HG02938 (cell line): Measurements from ENCODE around the gene C1orf174.

Experiments
- ATAC-seq: cut with Tn5 transposase; IDR thresholded peaks from one replicate; pipeline ENCODE4 v1.9.1; 2021; ENCODE audit warnings: mild to moderate bottlenecking, moderate library complexity; ENCODE audit not compliant: unreplicated experiment

C1orf174 gene

DNA sequence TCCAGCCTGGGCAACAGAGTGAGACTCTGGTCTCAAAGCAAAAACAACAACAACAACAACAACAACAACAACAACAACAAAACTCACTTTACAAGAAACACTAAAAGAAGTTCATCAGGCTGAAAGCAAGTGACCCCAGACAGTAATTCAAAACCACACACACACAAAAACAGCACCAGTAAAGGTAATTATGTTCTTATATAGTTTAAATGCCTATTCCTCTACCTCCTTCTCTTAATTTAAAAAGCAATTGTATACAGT lies 1.7 kb downstream of the C1orf174 start:
- no peak for ATAC-seq

- ATAC-seq: no peak
These were observed 3.6 kb downstream of the C1orf174 start for GRCh38 chr1:3896396-3897000.

GRCh38 chr1:3895951-3896325 lies 4.1 kb downstream of the C1orf174 start:
- no peak for ATAC-seq

DNA sequence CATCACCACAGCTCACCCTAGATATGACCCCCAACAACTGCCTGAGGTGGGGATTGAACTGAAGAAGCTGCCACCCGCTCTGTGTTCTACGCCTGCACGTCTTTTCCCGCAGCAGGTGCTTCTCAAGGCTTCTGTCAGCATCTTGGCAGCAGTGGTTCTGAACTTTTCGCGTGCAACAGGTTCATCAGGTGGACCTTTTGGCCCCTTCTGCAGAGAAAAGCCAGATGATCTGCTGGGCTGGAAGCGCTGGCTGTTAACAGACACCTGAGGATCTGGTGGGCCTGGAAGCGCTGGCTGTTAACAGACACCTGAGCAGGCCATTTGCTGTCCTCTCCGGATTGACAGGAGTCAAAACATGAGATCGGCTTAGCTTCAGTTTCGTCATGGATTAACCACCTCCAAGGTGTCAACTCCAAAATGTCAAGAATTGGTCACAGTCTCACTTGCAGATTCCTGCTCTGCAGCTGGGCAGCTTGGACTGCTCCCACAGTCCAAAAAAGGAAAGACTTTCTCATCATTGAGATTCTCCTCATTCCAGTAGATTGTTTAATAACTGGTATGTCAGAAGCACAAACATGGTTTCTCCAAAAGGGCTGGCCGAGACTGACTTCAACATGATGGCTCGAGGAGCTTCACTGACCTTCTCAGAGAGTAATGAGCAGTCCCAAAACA lies 4.7 kb downstream of the C1orf174 start:
- ATAC-seq: no peak

DNA sequence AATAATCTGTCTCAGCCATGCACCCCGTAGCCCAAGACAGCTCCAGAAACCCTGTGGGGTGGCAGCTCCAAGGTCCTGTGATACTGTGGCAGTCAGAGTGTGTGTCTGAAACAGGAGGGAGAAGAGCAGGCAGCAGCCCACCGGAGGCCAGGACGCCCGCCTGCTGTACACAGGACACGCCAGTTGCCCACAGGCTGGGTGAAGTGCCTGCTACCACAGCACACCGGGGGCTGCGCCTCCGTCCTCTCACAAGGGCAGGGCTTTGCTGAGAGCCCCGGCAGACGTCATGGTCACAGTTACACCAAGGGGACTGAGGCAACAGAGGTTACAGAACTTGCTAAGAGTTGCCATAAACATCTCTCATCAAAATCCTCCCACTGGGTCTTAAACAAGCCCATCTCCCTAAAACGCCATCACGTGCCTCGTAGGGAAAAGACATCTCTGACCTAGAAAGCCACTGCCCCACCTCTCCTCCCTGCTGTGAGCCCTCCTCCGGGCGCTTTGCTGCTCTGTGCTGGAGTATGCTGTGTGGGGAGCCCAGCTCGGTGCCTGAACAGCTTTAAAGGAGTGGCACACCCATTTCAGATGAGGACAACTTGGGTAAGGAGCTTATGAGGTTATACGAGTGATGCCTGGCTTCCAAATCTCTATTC lies 5.3 kb downstream of the C1orf174 start:
- ATAC-seq: no peak

GRCh38 chr1:3893190-3893589 lies 6.9 kb downstream of the C1orf174 start:
- no peak for ATAC-seq

DNA sequence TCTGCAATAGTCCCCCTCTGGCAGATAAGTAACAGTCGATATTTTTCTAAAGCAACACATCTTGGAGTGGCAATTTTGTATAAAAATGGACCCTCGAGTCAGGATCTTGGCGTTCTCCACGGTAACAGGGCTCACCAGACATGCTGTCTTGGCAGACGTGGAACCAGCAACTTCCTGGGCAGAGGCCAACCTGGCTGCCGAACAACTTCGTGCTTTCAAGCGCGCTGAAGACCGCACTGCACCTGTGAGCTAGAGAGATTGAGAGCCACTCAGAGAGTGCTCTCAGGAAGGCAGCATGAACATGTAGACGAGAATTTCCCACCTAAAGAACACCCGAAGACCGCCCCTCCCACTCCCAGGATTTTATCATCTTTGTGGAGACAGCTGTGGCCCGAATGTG lies 7.3 kb downstream of the C1orf174 start:
- ATAC-seq: no peak

DNA sequence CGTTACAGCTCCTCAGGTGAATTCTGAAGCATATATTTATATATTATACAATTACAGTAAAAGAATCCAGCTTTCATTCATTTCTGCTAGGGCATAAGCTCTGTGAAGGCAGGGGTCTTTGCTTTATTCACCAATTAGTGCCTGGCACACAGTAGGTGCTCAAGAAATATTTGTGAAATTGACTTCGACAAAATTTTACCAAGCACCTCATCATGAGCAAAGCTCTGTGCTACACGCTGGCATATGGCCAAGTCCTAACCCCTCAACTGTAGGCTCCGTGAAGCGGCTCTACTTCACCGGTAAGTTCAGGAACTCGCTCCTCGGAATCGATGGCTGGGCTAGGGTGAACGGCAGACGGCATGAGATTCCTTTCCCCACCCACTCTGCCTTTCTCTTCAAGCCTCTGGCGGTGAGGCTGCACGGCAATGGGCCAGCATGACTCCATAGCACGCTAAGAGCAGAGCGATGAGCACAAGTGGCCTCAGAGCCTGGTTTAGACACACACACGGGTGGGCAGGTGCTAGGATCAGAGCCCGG lies 8.7 kb downstream of the C1orf174 start:
- no peak for ATAC-seq

DNA sequence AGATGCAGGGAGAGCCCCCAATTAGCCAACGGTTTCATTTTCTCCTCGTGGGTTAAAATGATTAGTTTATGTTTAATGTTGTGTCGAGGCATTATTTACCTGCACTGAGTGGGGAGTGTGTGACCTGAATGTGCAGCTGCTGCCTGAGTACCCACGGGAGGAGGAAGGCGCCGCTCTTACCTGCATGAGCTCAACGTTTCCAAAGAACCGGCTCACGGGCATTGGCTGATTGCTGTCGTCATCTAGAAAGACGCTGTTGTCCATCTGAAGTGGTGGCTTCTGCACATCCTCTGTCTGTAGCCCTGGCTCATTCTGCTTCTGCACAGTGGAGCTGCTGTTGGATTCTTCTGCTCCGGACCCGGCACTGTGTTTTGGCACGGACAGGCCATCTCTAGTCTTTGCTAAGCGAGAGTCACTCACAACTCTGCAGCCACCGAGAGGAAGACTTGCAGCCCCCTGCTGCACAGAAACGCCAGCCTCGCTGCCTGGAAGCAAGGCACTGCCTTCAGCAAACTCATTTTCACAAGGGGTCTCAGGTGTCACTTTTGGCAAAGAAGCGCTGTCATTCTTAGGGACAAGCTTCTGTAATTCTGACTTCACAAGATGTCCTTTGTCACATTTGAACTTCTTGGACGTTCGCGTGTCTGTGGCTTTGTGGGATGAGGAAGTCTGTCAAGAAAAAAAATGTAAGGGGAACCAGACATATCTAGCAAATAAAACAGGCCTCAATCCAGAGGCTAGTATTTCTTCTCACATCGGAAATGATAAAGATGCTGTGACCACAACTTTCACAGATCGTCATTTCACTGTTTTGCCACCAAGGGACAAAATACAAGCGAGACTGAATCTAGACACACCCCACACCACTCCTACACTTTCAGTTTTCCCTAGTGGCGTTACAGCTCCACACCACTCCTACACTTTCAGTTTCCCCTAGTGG lies 9.4 kb downstream of the C1orf174 start:
- peak; percentile 54 for ATAC-seq

GRCh38 chr1:3889936-3890335 lies 10.1 kb downstream of the C1orf174 start:
- ATAC-seq: no peak

DNA sequence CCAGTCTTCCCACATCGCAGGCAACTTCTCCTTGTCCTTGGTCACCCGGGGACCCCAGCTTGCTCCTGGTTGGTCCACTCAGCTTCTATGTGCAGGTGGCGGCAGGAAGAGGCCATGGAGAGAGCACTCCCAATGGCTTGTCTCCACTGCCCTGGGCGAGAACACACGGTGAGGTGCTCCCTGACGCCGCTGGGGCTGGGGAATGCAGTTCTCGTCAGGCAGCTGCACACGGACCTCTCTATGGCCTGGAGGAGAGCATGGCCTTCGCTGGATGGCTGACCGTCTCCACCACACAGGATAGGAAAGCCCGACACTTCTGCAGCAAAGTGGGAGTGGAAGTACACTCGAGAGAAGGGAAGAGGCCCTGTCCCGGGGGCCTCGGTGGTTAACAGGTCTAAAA lies 11.8 kb downstream of the C1orf174 start:
- ATAC-seq: no peak

GRCh38 chr1:3886691-3887090 lies 13.4 kb downstream of the C1orf174 start:
- ATAC-seq: no peak

DNA sequence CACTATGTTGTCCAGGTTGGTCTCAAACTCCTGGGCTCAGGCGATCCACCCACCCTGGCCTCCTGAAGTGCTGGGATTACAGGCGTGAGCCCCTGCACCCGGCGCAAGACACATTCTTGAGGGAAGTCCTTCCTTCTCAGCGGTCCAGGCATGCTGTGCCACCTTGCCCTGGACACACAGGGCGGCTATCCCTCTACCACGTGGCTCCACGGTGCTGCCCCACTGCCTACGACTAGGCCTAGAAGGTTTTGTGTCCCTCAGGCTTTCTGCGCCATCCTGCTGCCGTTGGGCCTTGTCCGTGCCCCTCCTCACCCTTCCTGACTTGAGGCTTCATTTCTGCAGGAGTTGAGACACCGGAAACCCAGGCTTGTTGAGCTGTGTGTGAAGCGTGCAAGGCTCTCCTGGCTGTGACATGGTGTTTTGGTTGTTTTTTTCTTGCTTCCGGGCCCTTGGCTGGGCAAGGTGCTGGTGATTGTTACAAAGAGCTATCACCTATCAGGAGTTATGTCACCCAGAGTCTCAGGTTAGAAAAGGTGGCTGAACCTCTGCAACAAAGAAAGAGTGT lies 13.9 kb downstream of the C1orf174 start:
- no peak for ATAC-seq

DNA sequence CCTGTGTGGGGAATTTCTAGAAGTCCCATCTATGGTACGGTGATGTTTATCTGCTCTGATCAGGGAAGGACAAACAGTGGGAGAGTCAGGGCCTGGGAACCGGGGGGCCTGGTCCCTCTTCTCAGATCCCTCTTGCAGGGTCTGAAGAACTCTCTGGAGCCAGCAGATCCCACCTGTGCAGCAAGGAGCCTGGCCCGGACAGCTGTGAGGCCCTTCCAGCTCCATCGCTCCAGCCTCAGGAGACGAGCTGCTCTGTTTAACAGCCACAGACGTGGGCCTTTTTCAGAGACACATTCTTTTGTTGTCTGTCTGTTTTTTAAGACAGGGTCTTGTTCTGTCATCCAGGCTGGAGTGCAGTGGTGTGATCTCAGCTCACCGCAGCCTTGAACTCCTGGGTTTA lies 14.5 kb downstream of the C1orf174 start:
- no peak for ATAC-seq

GRCh38 chr1:3884966-3885365 lies 15.1 kb downstream of the C1orf174 start:
- no peak for ATAC-seq

DNA sequence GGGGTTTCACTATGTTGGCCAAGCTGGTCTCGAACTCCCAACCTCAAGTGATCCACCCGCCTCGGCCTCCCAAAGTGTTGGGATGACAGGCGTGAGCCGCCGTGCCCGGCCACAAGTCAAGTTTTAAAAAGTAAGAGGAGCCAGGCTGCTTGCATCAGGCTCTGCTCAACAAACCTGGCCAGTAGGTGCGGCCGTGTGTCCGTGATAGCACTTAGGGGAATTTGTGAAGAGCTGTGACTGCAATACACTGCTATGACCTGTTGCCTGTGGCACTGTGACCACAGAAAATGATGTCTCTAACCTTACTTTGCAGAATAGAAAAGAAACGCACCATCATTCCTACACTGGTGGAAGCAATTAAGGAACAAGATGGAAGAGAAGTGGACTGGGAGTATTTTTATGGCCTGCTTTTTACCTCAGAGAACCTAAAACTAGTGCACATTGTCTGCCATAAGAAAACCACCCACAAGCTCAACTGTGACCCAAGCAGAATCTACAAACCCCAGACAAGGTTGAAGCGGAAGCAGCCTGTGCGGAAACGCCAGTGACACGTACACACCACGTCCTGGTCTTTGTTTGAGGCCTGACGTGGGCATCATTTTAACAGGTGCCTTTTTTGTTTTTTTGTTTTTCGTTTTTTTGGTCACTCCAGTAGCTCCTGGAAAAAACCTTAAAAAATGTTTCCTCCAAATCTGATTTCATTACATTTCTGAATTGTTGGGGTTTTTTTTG lies 16.7 kb downstream of the C1orf174 start:
- no peak for ATAC-seq

DNA sequence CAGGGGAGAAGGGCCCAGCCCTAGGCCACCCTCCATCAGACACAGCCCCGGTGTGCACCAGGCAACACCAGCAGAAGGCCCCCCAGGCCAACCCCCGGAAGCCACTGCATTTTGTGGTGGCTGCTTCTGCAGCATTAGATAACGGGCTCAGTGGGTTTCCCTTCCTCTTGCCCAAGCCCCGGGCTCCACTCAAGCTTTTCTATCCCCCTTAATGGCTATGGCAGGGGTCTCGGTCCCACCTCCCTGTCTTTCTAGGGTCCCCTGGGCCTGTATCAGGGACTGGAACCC lies 18.9 kb downstream of the C1orf174 start:
- no peak for ATAC-seq

DNA sequence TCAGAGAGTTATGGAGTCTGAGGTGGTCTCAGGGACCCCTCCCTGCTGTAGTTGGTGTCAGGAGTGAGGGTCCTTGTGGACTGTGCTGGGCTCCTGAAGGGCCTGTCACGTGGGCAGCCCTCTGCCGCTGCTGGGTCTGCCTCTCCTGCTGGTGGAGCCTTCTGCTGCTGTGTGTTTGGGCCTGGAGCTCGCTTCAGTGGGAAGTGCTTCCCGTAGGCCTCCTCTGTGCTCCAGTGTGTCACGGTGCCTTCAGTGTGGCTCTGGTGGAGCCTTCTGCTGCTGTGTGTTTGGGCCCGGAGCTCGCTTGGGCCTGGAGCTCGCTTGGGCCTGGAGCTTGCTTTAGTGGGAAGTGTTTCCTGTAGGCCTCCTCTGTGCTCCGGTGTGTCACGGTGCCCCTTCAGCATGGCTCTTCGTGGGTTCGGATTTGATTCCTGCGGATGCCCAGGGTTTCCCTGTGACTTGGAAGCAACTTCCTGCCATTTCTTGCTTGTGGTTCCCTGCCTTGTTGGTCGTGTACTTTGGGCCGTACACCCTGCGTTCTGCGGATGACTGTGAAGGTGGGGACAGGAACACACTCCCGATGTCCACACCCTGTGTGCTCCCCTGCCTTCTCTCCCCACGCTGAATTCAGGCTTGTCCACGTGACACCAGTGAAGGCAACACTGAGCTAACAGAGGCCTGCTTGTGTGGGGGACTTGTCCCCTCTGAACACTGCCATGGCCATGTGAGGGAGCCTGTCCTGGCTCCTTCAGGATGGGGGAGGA lies 19.5 kb downstream of the C1orf174 start:
- ATAC-seq: no peak

DNA sequence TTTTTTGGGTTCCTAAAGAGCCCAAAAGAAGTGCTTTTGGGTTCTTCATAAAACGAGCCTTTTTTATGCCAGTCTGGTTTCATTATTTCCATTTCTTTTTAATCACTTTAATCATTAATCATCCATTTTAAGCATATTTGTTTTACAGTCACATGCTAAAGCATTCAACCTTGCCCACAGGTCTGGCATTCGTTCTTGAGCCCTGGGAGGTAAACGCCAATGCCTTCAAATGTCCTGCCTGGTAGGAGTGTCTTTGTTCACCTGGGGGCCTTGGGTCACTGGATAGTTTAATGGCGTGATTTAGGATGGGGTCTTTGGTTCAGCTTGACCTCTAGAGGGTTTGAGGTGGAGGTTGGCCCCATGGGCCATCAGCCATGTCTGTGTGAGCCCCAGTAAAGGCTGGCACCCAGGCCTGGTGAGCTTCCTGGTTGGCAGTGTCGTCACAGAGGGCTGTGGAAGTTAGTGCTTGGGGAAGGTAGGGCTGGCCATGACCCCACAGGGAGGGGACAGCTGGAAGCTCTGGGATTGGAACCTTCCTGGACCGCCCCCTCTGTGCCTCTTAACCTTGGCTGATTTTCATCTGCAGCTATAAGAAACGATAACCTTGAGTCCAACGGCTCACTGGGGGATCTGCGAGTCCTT lies 20.2 kb downstream of the C1orf174 start:
- no peak for ATAC-seq
